MCF 10A (cell line): ENCODE data around the gene VAMP2. TPM values are rescaled to one million over a fixed set of nuclear protein-coding genes. Genes with fewer than 3 reads are reported as not detected.
A peak's percentile ranks its signal among the peaks of the same experiment; 100 is the strongest.

ENCODE experiments used
- BruUV-seq: library from RNA; stranded (reverse); fragments of 400-500 nt; replicated peaks from 2 replicates; lab custom pipeline; 2021; lab: Mats Ljungman, UMichigan
- CTCF ChIA-PET: fragments of 300-600 bp; sonication (Branson Sonifier 250); formaldehyde crosslinking; extraction: SDS; loops from one replicate; lab custom pipeline; 2021; ENCODE audit warnings: antibody characterized with exemption, inconsistent platforms; lab: Yijun Ruan, JAX
- POLR2A ChIA-PET: fragments of 300-600, 350-650 bp; sonication (Branson Sonifier 250); formaldehyde crosslinking; extraction: SDS; loops from one replicate; lab custom pipeline; 2020; ENCODE audit warnings: antibody characterized with exemption, inconsistent platforms; lab: Yijun Ruan, JAX
- DNase-seq: peaks from one replicate; pipeline ENCODE4 v3.0.0-alpha.2; 2018; ENCODE audit not compliant: unreplicated experiment
- H3K27ac Mint-ChIP-seq: one replicate; pipeline ENCODE4 v1.8.0; 2022; ENCODE audit warnings: mild to moderate bottlenecking, low read depth, mixed read lengths; ENCODE audit not compliant: unreplicated experiment
- H3K27me3 Mint-ChIP-seq: one replicate; pipeline ENCODE4 v1.8.0; 2022; ENCODE audit warnings: mixed read lengths; ENCODE audit not compliant: insufficient read depth, unreplicated experiment
- H3K36me3 Mint-ChIP-seq: one replicate; pipeline ENCODE4 v1.8.0; 2022; ENCODE audit warnings: mild to moderate bottlenecking, moderate library complexity, mixed read lengths; ENCODE audit not compliant: insufficient read depth, unreplicated experiment
- H3K4me1 Mint-ChIP-seq: one replicate; pipeline ENCODE4 v1.8.0; 2022; ENCODE audit warnings: mixed read lengths; ENCODE audit not compliant: insufficient read depth, unreplicated experiment
- H3K4me3 Mint-ChIP-seq: one replicate; pipeline ENCODE4 v1.8.0; 2022; ENCODE audit warnings: mild to moderate bottlenecking, moderate library complexity, mixed read lengths; ENCODE audit not compliant: unreplicated experiment
- H3K9me3 Mint-ChIP-seq: one replicate; pipeline ENCODE4 v1.8.0; 2022; ENCODE audit warnings: mixed read lengths; ENCODE audit not compliant: unreplicated experiment
- intact Hi-C: fragments of 100-400 bp; cut with micrococcal nuclease; formaldehyde crosslinking; loops from 2 replicates; pipeline ENCODE4 v1.14.1; 2022
- total RNA-seq: library from RNA; stranded (reverse); gene quantifications from 2 replicates; pipeline ENCODE4 v1.2.3, GENCODE V29; 2022
- TF ChIP-seq, protein P1 (sequence below): fragments of 200-600 bp; IDR thresholded peaks from one replicate; pipeline ENCODE4 v1.8.0; 2022; ENCODE audit warnings: antibody characterized with exemption, mild to moderate bottlenecking; ENCODE audit not compliant: unreplicated experiment

Gene VAMP2
- total RNA-seq, 1 experiment from 2014 or later: 37.7 TPM

DNA sequence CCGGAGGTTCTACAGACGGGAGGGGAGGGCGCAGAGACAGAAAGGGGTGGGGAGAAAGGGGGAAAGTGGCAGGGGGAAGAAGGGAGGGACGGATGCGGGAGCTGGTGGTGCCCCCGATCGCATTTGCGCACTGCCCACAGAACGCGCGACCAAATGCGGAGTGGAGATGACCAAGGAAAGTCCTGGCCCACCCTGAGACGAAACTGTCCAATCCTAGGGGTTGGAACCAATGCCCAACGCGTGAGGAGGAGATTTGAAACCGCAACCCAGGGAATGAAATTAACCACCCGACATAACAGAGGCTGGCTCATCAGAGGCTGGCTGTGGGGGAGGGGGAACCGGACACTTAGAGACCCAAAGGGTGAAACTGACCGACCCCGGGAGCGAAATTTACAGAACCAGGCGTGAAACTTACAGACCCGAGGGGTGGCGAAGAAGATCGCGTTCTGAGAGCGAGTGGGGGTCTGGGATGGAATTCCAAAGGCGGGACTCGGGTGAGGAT, 40.3 kb downstream of the VAMP2 start:
- Mint-ChIP-seq H3K9me3 (no peaks in the 10 kb centered on the region), H3K27ac (peak overlapping the region; percentile 0), H3K36me3 (peaks cover 49% of the 10 kb centered on the region), H3K4me1 (peaks cover 59% of the 10 kb centered on the region), H3K27me3 (no peaks in the 10 kb centered on the region), H3K4me3 (peak overlapping the region; percentile 77)
- ChIA-PET CTCF (interaction anchor here (0.5 to 3.1 kb wide), 7 partner anchors 9 to 277 kb away, joined by 3 to 12 read pairs (median 4); no protein-coding TSS in a partner anchor), POLR2A (interaction anchor here (0.6 to 4.0 kb wide), 20 partner anchors 16 to 260 kb away, joined by 3 to 101 read pairs (median 4); partner anchors contain the start of genes BORCS6, CTC1, PER1 and PFAS)
- intact Hi-C loops: loop anchor here (1.0 to 5.0 kb wide), 2 partner anchors 36 to 260 kb away; partner anchors contain the start of gene RPL26
- DNase-seq: peak; percentile 65
- TF ChIP-seq, protein P1, sequence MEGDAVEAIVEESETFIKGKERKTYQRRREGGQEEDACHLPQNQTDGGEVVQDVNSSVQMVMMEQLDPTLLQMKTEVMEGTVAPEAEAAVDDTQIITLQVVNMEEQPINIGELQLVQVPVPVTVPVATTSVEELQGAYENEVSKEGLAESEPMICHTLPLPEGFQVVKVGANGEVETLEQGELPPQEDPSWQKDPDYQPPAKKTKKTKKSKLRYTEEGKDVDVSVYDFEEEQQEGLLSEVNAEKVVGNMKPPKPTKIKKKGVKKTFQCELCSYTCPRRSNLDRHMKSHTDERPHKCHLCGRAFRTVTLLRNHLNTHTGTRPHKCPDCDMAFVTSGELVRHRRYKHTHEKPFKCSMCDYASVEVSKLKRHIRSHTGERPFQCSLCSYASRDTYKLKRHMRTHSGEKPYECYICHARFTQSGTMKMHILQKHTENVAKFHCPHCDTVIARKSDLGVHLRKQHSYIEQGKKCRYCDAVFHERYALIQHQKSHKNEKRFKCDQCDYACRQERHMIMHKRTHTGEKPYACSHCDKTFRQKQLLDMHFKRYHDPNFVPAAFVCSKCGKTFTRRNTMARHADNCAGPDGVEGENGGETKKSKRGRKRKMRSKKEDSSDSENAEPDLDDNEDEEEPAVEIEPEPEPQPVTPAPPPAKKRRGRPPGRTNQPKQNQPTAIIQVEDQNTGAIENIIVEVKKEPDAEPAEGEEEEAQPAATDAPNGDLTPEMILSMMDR: no peak
- BruUV-seq: no TSS peak

DNA sequence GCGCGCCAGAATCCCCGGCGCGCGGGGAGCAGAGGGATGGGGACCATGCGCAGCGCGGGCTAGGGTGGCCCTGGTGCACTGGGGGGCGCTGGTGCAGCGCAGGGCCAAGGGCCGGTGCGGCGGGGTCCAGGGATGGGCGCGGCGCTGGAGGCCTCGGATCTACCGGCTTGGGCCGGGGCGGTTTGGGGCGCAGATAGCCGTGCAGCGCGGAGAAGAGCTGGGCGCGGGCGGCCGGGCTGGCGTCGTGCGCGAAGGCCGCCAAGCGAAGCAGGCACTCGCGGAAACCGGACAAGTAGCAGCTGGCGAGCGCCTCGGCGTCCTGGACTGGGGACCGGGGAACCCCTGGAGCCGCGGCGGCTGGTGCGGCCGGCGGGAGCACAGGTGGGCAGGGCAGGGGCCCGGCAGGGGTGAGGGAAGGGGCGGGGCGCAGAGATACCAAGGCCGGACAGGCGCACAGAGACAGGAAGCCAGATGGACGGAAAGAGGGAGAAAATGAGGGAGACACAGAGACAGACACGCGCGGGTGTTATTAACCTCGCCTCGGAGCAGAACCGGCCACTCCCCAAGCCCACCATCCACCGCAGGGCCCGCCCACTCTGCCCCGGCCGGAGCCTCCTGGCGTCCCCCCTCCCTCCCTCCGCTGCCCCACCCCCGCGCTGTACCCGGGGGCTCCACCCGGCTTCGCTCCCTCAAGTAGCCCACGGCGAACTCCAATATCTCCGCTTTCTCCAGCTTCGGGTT, 40.9 kb downstream of the VAMP2 start:
- Mint-ChIP-seq H3K27me3 (no peaks in the 10 kb centered on the region), H3K4me1 (peaks cover 53% of the 10 kb centered on the region), H3K4me3 (peak overlapping the region; percentile 77), H3K36me3 (peaks cover 49% of the 10 kb centered on the region), H3K27ac (no peak overlapping the region), H3K9me3 (no peaks in the 10 kb centered on the region)
- ChIA-PET CTCF (interaction anchor here (0.5 to 1.4 kb wide), 5 partner anchors 9 to 439 kb away, joined by 3 to 5 read pairs (median 3); no protein-coding TSS in a partner anchor), POLR2A (interaction anchor here (0.6 to 4.0 kb wide), 19 partner anchors 10 to 260 kb away, joined by 3 to 101 read pairs (median 4); partner anchors contain the start of genes BORCS6, CTC1, PER1 and PFAS)
- DNase-seq: peak; percentile 74
- BruUV-seq: no TSS peak
- intact Hi-C loops: loop anchor here (1.0 to 5.0 kb wide), 3 partner anchors 36 to 260 kb away; partner anchors contain the start of gene RPL26
- TF ChIP-seq, protein P1: peak; percentile 81

DNA sequence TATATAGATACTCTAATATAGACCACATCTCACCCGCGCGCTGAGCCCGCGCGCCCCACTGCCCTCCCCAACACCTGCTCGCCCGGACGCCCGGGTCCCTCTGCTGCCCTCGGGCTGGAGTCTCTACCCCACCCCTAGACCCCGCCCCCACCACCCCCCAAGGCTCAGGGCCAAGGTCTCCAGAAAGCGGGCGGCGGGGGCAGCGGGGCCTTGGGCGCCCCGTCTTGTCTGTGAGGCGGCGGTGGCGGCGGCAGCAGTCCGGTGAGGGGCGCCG, 41.4 kb downstream of the VAMP2 start:
- TF ChIP-seq, protein P1: no peak
- H3K9me3 Mint-ChIP-seq: no peaks in the 10 kb centered on the region
- intact Hi-C loops: loop anchor here (1.0 to 5.0 kb wide), 2 partner anchors 179 to 261 kb away; partner anchors contain the start of gene RPL26
- H3K27ac Mint-ChIP-seq: peak overlapping the region; percentile 98
- no peaks in the 10 kb centered on the region for H3K27me3 Mint-ChIP-seq
- peaks cover 48% of the 10 kb centered on the region for H3K4me1 Mint-ChIP-seq
- BruUV-seq: no TSS peak
- peak overlapping the region; percentile 77 for H3K4me3 Mint-ChIP-seq
- CTCF ChIA-PET: no interaction called here
- H3K36me3 Mint-ChIP-seq: peaks cover 48% of the 10 kb centered on the region
- POLR2A ChIA-PET: interaction anchor here (0.6 to 4.0 kb wide), 9 partner anchors 11 to 261 kb away, joined by 3 to 101 read pairs (median 10); partner anchors contain the start of genes BORCS6 and PER1
- DNase-seq: no peak
